ENCODE measurements around the gene IGLL5.
"Not testable (repeated sequence)": the region's sequence is repeated elsewhere in the genome, so short reads cannot be mapped to it uniquely, and the experiment has no call there.

The IGLL5 gene

GRCh38 chr22:22902247-22903001, 14.8 kb downstream of the IGLL5 start:
- no peak for DNase-seq

- no peak for DNase-seq
Observed at GRCh38 chr22:22903355-22903777, 15.8 kb downstream of the IGLL5 start.

GRCh38 chr22:22903781-22904192, 16.2 kb downstream of the IGLL5 start:
- not testable (repeated sequence) for DNase-seq

- DNase-seq: not testable (repeated sequence)
Observed at GRCh38 chr22:22904736-22905135, 17.1 kb downstream of the IGLL5 start.

GRCh38 chr22:22906391-22906790, 18.8 kb downstream of the IGLL5 start:
- not testable (repeated sequence) for DNase-seq

- DNase-seq: no peak
Observed at GRCh38 chr22:22906907-22907550, 19.4 kb downstream of the IGLL5 start.

GRCh38 chr22:22907551-22908494, 20.2 kb downstream of the IGLL5 start:
- DNase-seq: no peak

GRCh38 chr22:22908495-22908861, 20.9 kb downstream of the IGLL5 start:
- no peak for DNase-seq

- no peak for DNase-seq
Observed at GRCh38 chr22:22908941-22909604, 21.5 kb downstream of the IGLL5 start.

- no peak for DNase-seq
Observed at GRCh38 chr22:22909605-22910271, 22.1 kb downstream of the IGLL5 start.

- no peak for DNase-seq
Observed at GRCh38 chr22:22910272-22911240, 22.9 kb downstream of the IGLL5 start.

GRCh38 chr22:22911327-22912134, 23.9 kb downstream of the IGLL5 start:
- DNase-seq: no peak

GRCh38 chr22:22912135-22912987, 24.7 kb downstream of the IGLL5 start:
- no peak for DNase-seq

- no peak for DNase-seq
Observed at GRCh38 chr22:22912988-22913253, 25.3 kb downstream of the IGLL5 start.

GRCh38 chr22:22913989-22914388, 26.4 kb downstream of the IGLL5 start:
- DNase-seq: no peak

- DNase-seq: no peak
Observed at GRCh38 chr22:22914726-22915669, 27.4 kb downstream of the IGLL5 start.

- DNase-seq: no peak
Observed at GRCh38 chr22:22915670-22916035, 28.0 kb downstream of the IGLL5 start.
